NCI-H748 (cell line): ENCODE results near the gene NDUFB10.
A peak's percentile ranks its signal among the peaks of the same experiment; 100 is the strongest.

Experiments used
- DNase-seq: peaks from one replicate; lab custom pipeline; 2025; ENCODE audit not compliant: unreplicated experiment; lab: John Stamatoyannopoulos, UW

Gene NDUFB10

DNA sequence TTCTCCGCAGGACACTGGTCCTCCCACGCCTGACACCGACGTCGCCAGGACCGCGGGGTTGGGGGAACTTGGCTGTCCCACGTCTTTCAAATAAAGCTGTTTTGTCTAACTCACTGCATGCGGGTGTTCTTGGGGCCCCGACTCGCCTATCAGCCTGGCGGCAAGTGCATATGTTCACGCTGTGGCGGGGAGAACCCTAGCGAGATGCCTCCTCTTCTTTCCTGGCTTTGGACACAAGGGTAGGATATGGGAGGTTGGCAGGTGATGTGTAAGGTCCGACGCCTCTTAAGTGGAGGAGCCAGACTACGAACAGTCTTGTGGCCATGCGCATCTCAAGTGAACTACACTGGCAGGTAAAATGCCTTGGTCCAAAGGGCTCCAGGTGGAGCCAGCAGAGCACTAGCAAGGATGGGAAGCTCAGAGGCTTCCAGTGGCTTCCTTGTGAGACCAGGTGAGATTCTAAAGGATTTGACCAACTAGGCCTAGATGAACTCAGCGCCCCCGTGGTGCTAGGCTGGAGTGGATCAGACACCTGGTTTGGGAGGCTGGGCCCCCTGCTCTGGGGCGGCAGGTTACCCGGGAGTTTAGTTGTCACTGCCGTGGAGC, 6.2 kb downstream of the NDUFB10 start:
- peak; percentile 7 for DNase-seq

DNA sequence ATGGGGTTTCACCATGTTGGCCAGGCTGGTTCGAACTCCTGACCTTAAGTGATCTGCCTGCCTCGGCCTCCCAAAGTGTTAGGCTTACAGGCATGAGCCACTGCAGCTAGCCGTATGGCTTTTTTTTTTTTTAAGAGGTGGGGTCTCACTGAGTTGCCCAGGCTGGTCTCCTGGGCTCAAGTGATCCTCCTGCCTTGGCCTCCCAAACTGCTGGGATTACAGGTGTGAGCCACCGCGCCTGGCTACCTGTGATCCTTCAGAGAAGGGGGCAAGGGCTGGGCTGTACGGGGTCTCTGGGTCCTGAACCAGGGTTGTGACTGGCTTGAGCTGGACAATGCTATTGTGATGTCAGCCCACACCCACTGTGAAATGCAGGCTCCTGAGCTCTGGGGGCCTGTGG, 7.1 kb downstream of the NDUFB10 start, which contains the start of gene RNF151:
Gene RNF151 (plus strand): TSS at position 397 of the 400 bp plus-strand sequence. CDS start 26 bp downstream, outside the sequence.
- DNase-seq: no peak

DNA sequence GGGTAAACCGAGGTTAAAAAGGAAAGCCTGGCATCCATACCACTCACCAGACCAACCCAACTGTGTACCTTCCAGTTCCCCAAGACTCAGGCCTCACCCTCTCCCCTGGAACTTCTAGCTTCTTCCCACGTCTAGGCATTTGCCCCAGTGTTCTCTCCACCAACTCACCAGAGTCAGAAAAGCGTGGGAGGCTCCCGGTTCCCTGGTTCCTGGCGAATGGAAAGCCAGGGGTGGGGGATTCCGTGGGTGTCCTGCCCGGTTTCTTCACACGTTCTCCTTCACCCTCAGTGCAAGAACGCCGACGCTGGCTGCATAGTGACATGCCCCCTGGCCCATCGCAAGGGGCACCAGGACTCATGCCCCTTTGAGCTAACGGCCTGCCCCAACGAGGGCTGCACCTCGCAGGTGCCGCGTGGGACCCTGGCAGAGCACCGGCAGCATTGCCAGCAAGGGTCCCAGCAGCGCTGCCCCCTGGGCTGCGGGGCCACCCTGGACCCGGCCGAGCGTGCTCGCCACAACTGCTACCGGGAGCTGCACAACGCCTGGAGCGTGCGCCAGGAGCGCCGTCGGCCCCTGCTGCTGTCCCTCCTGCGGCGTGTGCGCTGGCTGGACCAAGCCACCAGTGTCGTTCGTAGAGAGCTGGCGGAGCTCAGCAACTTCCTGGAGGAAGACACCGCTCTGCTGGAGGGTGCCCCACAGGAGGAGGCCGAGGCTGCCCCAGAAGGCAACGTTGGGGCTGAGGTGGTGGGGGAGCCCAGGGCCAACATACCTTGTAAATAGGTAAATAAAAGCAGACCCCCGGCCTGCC, 9.0 kb downstream of the NDUFB10 start:
- no peak for DNase-seq

DNA sequence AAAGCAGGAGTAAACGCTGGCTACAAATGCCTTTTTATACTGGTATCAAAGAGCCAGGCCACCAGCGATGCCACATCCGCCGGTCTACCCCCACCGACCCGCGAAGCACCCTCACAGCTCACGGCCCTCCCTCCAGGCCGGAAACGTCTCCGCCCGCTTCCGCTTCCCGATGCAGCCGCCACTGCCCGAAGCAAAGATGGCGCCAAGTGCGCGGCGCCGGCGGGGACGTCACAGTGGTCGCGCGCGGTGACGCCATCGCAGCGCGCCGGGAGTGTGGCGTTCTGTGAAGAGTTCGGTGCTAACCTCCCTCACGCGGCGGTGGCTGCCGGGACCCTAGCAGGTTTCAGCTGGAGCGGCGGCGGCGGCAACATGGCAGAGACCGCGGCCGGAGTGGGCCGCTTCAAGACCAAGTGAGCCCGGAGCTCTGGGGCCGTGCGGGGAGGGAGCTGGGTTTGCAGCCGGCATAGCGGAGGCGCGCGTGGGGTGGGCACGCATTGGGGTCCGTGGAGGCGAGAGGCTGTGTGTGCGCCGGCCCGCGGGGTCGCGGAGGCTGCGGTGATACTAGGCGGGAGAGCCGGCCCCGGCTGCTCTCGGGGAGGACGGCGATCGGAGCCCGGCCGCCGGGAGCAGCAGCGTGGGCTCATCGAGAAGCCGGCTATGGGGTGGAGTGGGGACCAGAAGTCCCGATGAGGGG, 12.6 kb downstream of the NDUFB10 start, which contains the start of gene TBL3:
Gene TBL3 (plus strand): TSS at position 258 of the 694 bp plus-strand sequence. CDS start 112 bp downstream, at position 370.
- peak; percentile 91 for DNase-seq

DNA sequence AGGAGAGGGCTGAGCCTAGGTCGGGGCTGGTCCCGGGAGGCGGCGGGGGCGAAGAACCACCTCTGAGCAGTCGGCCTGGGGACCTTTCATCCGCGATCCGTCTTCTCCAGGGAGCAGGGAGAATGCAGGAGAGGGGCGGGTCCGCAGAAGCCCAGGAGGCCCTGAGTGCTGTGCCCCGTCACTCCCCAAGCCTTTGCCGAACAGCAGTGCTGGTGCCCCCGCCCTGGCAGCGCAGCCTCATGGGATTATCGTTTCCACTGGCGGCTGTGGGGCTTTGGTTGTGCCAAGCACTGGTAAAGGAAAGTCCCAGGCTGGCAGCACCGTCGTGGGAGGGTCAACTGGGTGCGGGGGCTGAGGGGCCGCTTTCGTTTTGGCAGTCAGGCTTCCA, 13.1 kb downstream of the NDUFB10 start:
- DNase-seq: no peak

DNA sequence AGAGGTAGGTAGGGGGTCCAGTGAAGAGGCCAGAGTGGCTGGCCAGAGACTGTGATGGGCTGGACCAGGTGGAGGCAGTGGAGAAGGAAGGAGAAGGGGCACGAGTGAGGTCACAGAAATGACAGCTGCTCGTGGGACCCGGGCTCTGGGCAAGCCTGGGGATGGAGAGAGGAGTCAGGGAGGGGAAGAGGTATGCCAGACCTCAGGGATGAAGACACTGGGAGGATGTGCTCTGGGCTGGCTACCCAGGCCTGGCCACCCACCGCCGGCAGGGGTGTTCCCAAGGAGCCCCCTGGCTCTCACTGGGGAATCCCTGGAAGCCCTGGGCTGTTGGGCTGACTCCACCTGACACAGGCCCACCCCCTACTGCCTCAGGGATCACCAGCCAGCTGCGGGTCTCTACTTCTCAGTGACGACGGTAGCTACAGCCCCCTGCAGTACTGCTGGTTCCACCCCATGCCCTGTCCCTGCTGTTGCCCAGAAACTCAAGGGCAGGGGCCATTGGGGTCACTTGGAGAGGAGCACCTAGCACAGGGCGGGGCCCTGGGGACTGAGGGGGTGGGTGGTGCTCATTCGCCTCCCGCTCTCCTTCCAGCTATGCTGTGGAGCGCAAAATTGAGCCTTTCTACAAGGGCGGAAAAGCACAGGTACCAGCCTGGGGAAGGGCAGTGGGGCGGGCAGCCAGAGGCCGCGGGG, 14.3 kb downstream of the NDUFB10 start:
- no peak for DNase-seq

GRCh38 chr16:1974157-1975070, 15.1 kb downstream of the NDUFB10 start:
- no peak for DNase-seq

DNA sequence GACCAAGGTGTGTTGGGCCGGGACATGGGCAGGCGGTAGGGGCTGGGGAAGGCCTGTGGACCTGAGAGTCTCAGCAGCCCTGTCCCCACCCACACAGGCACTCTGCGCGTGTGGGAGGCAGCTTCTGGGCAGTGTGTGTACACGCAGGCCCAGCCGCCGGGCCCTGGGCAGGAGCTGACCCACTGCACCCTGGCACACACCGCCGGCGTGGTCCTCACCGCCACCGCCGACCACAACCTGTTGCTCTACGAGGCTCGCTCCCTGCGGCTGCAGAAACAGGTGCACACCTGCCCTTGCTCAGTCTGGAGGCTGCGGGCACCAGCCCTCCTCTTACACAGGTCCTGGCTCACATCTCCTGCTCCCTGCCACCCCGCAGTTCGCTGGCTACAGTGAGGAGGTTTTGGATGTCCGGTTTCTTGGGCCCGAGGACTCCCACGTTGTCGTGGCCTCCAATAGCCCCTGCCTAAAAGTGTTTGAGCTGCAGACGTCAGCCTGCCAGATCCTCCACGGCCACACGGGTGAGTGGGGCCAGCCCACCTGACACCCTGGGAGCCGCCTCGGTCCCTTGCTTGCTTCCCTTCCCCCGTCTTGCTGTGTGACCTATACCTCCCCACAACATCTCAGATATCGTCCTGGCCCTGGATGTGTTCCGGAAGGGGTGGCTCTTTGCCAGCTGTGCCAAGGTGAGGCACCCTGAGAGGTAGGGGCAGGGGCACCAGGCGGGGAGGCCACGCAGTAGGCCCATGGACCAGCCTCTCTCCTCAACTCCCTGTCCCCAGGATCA, 16.3 kb downstream of the NDUFB10 start:
- no peak for DNase-seq

- no peak for DNase-seq
Observed at GRCh38 chr16:1976216-1976520, 16.8 kb downstream of the NDUFB10 start.

GRCh38 chr16:1976951-1977874, 17.9 kb downstream of the NDUFB10 start:
- DNase-seq: no peak

GRCh38 chr16:1977875-1978268, 18.5 kb downstream of the NDUFB10 start:
- DNase-seq: no peak

- DNase-seq: no peak
Observed at GRCh38 chr16:1978476-1979120, 19.3 kb downstream of the NDUFB10 start.

DNA sequence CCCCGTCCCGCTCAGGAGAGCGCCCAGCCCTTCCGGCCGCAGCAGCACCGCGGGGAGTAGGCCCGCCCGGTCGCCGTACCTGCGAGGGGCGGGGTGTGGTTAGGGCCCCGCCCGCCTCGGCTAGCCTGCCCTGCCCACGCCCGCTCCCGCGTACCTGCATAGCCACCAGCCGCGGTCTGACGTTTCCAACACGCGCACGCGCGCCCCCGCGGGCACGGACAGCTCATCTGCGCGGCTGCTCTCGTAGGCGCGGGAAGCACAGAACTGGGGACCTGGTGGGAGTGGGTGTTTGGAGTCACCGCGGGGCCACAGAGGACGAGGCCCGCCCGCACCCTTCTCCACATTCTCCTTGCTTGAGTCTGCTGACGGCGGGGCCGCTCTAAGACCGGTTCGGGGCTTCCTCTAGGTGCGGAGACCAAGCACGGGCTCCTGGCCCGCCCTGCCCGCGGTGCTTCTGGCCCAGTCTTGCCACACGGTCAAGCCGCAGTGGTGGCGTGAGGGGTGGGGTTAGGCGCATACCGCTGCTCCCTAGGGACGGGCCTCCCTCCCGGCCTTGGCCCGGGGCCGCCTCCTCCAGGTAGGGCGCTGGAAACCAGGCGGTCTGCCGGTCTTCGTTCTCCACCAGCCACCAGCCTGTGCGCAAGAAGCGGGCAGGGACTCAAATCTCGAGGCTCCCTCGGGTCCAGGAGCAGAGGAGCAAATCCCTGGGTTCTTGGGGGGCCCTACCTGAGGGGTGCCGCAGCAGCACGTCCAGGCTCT, 20.1 kb downstream of the NDUFB10 start:
- peak; percentile 87 for DNase-seq

GRCh38 chr16:1980030-1980769, 20.9 kb downstream of the NDUFB10 start:
- DNase-seq: peak; percentile 47

GRCh38 chr16:1980770-1981087, 21.4 kb downstream of the NDUFB10 start:
- DNase-seq: no peak

- DNase-seq: no peak
Observed at GRCh38 chr16:1981398-1981836, 22.1 kb downstream of the NDUFB10 start, which contains the start of gene NOXO1. Gene NOXO1 (minus strand): TSS chr16:1981469. CDS start chr16:1981179, 290 bp downstream.
